ENCODE data around the gene GANAB. TPM values are rescaled to one million over a fixed set of nuclear protein-coding genes. Genes with fewer than 3 reads are reported as not detected.

GANAB gene
- total RNA-seq, 3 donors from 2014 or later (not counting 1 experiment from before 2014, with no cell fraction given): 236 to 275 (median 246) TPM

- DNase-seq (no peak), ATAC-seq (no peak)
- no peaks in the 10 kb centered on the region for H3K9me3 ChIP-seq (ENCODE audit: control insufficient read depth, insufficient read depth, low read length)
- H3K4me1 ChIP-seq (ENCODE audit: control insufficient read depth, insufficient read depth, low read length): no peaks in the 10 kb centered on the region
- Mint-ChIP-seq H3K27ac (no peak within 1 kb of the TSS), H3K27me3 (ENCODE audit: low read depth in 2 of 2) (peaks cover 0 to 9% of the 10 kb centered on the region in 2 donors), H3K4me3 (no peak within 1 kb of the TSS), H3K36me3 (no peaks in the 10 kb centered on the region), H3K4me1 (peaks cover 2 to 3% of the 10 kb centered on the region in 2 donors), H3K9me3 (no peaks in the 10 kb centered on the region)
- peaks cover 21% of the 10 kb centered on the region for H3K36me3 ChIP-seq (ENCODE audit: control insufficient read depth, insufficient read depth, low read length)
- H3K27me3 ChIP-seq (ENCODE audit: control insufficient read depth, insufficient read depth, low read length): peaks cover 6% of the 10 kb centered on the region
- whole genome bisulfite sequencing (ENCODE audit: insufficient coverage): 92% methylated on average over 11 of the region's 11 CpGs
- no peak for TF ChIP-seq CTCF (IDR thresholded peaks at IDR 0.05)
- intact Hi-C loops (cut with micrococcal nuclease): no loop called here
- H3K27ac ChIP-seq (ENCODE audit: low read length): no peak within 1 kb of the TSS
- H3K4me3 ChIP-seq (ENCODE audit: low read length): no peak within 1 kb of the TSS
These were observed 43.2 kb upstream of the GANAB start, which contains the start of gene LRRN4CL for GRCh38 chr11:62689421-62690183. TSS of gene LRRN4CL (minus strand) at chr11:62689530. CDS start at chr11:62688508, 1,022 bp downstream.

GRCh38 chr11:62688491-62688890 is 42.1 kb upstream of the GANAB start:
- Mint-ChIP-seq H3K4me1 (no peaks in the 10 kb centered on the region), H3K27me3 (ENCODE audit: low read depth in 2 of 2) (peaks cover 0 to 9% of the 10 kb centered on the region in 2 donors), H3K9me3 (no peaks in the 10 kb centered on the region), H3K36me3 (no peaks in the 10 kb centered on the region), H3K4me3 (no peak overlapping the region), H3K27ac (no peak overlapping the region)
- WGBS (ENCODE audit: insufficient coverage): 100% methylated on average over 1 of the region's 1 CpG
- H3K36me3 ChIP-seq (ENCODE audit: control insufficient read depth, insufficient read depth, low read length): peaks cover 21% of the 10 kb centered on the region
- H3K9me3 ChIP-seq (ENCODE audit: control insufficient read depth, insufficient read depth, low read length): no peaks in the 10 kb centered on the region
- no peak overlapping the region for H3K4me3 ChIP-seq (ENCODE audit: low read length)
- no peak overlapping the region for H3K27ac ChIP-seq (ENCODE audit: low read length)
- peaks cover 6% of the 10 kb centered on the region for H3K27me3 ChIP-seq (ENCODE audit: control insufficient read depth, insufficient read depth, low read length)
- no peak for TF ChIP-seq CTCF (IDR thresholded peaks at IDR 0.05)
- ATAC-seq: no peak
- no peak for DNase-seq
- H3K4me1 ChIP-seq (ENCODE audit: control insufficient read depth, insufficient read depth, low read length): no peaks in the 10 kb centered on the region
- intact Hi-C loops (cut with micrococcal nuclease): no loop called here

- no peak for TF ChIP-seq CTCF (IDR thresholded peaks at IDR 0.05)
- H3K4me1 ChIP-seq (ENCODE audit: control insufficient read depth, insufficient read depth, low read length): no peaks in the 10 kb centered on the region
- DNase-seq: no peak
- H3K4me1 Mint-ChIP-seq: no peaks in the 10 kb centered on the region
- WGBS (ENCODE audit: insufficient coverage): 43% methylated on average over 74 of the region's 74 CpGs
- no peak overlapping the region for H3K27ac Mint-ChIP-seq
- peaks cover 16% of the 10 kb centered on the region for H3K36me3 ChIP-seq (ENCODE audit: control insufficient read depth, insufficient read depth, low read length)
- H3K9me3 Mint-ChIP-seq: no peaks in the 10 kb centered on the region
- H3K9me3 ChIP-seq (ENCODE audit: control insufficient read depth, insufficient read depth, low read length): no peaks in the 10 kb centered on the region
- no peak for ATAC-seq
- no peaks in the 10 kb centered on the region for H3K36me3 Mint-ChIP-seq
- no peak overlapping the region for H3K27ac ChIP-seq (ENCODE audit: low read length)
- H3K4me3 Mint-ChIP-seq: no peak overlapping the region
- H3K4me3 ChIP-seq (ENCODE audit: low read length): no peak overlapping the region
- H3K27me3 ChIP-seq (ENCODE audit: control insufficient read depth, insufficient read depth, low read length): peaks cover 6% of the 10 kb centered on the region
- intact Hi-C loops (cut with micrococcal nuclease): no loop called here
- peaks cover 0 to 9% of the 10 kb centered on the region in 2 donors for H3K27me3 Mint-ChIP-seq (ENCODE audit: low read depth in 2 of 2)
These were observed 41.3 kb upstream of the GANAB start for GRCh38 chr11:62687508-62688396.
